GM19467 (cell line): ENCODE measurements around the gene BCL2L2.

Source experiments
- ATAC-seq: cut with Tn5 transposase; IDR thresholded peaks from one replicate; pipeline ENCODE4 v1.9.1; 2021; ENCODE audit warnings: mild to moderate bottlenecking, moderate library complexity; ENCODE audit not compliant: unreplicated experiment

The BCL2L2 gene

GRCh38 chr14:23299211-23299957 is 7.2 kb upstream of the BCL2L2 start:
- ATAC-seq, result no peak

GRCh38 chr14:23299986-23300686 is 6.5 kb upstream of the BCL2L2 start:
- ATAC-seq, result no peak

- no peak for ATAC-seq
Measured at GRCh38 chr14:23300687-23301223, 5.9 kb upstream of the BCL2L2 start.

- ATAC-seq, result peak; percentile 86
Measured at GRCh38 chr14:23301288-23301968, 5.2 kb upstream of the BCL2L2 start.

- peak; percentile 10 for ATAC-seq
Measured at GRCh38 chr14:23301969-23302289, 4.7 kb upstream of the BCL2L2 start.

- peak; percentile 24 for ATAC-seq
Measured at GRCh38 chr14:23302290-23303225, 4.1 kb upstream of the BCL2L2 start, which contains the start of gene PPP1R3E. PPP1R3E (minus strand) TSS chr14:23302859; CDS start chr14:23302576, 283 bp downstream.

GRCh38 chr14:23307146-23307530 is 505 bp downstream of the BCL2L2 start:
- no peak for ATAC-seq

- ATAC-seq, result no peak
Measured at GRCh38 chr14:23307687-23308644, 1.3 kb downstream of the BCL2L2 start.

GRCh38 chr14:23308721-23309445 is 2.2 kb downstream of the BCL2L2 start:
- ATAC-seq, result no peak

- no peak for ATAC-seq
Measured at GRCh38 chr14:23310546-23310945, 3.9 kb downstream of the BCL2L2 start.

- ATAC-seq, result no peak
Measured at GRCh38 chr14:23316300-23316699, 9.7 kb downstream of the BCL2L2 start.

- no peak for ATAC-seq
Measured at GRCh38 chr14:23319746-23320583, 13.3 kb downstream of the BCL2L2 start.

- peak; percentile 88 for ATAC-seq
Measured at GRCh38 chr14:23320584-23321571, 14.2 kb downstream of the BCL2L2 start, which contains the start of gene PABPN1. PABPN1 (plus strand) TSS chr14:23321457; CDS start chr14:23321470, 13 bp downstream.

- peak; percentile 6 for ATAC-seq
Measured at GRCh38 chr14:23321572-23322547, 15.2 kb downstream of the BCL2L2 start.
